Sigmoid colon (tissue), 7 donors: ENCODE measurements around the gene AGAP2. TPM values are rescaled to one million over a fixed set of nuclear protein-coding genes. Genes with fewer than 3 reads are reported as not detected.

Experiments
- DNase-seq: peaks from one replicate; pipeline ENCODE4 v3.0.0-alpha.2; 2019
- H3K27ac ChIP-seq, 4 donors: fragments of 200-600 bp; sonication (generic); one replicate each; pipeline ENCODE4 v1.5.1; 2016 to 2019; ENCODE audit warnings: mild to moderate bottlenecking in 1 of 4
- H3K27me3 ChIP-seq, 3 donors: fragments of 200-600 bp; sonication (generic); one replicate each; pipeline ENCODE4 v1.5.1; 2019; ENCODE audit warnings: mild to moderate bottlenecking in 1 of 3
- H3K36me3 ChIP-seq, 4 donors: fragments of 200-600 bp; sonication (generic); one replicate each; pipeline ENCODE4 v1.5.1; 2016 to 2019
- H3K4me1 ChIP-seq, 4 donors: fragments of 200-600 bp; sonication (generic); one replicate each; pipeline ENCODE4 v1.5.1; 2017 to 2019
- H3K4me3 ChIP-seq, 4 donors: fragments of 200-600 bp; sonication (generic); one replicate each; pipeline ENCODE4 v1.5.1; 2017 to 2019; ENCODE audit warnings: mild to moderate bottlenecking in 2 of 4, moderate library complexity in 1 of 4
- H3K9me3 ChIP-seq, 4 donors: fragments of 200-600 bp in 3 of 4; sonication (generic) in 3 of 4; one replicate each; pipeline versions ENCODE4 v1.5.1 to v1.6.1; 2013 to 2019
- CTCF ChIP-seq, 4 experiments: fragments of 450-650 bp in 3 of 4; fragments of 200-600 bp in 1 of 4; IDR thresholded peaks; one replicate each; pipeline ENCODE4 v1.5.1; 2016 to 2019; ENCODE audit warnings: antibody characterized with exemption in 4 of 4, mild to moderate bottlenecking in 3 of 4, moderate library complexity in 2 of 4
- EP300 ChIP-seq, 4 donors: sonication (generic); formaldehyde crosslinking; IDR thresholded peaks; one replicate each; pipeline ENCODE4 v1.6.1; 2017; ENCODE audit warnings: antibody characterized with exemption in 4 of 4
- POLR2A ChIP-seq, 2 donors: fragments of 450-650 bp; IDR thresholded peaks; one replicate each; pipeline ENCODE4 v1.6.1; 2016; ENCODE audit warnings: antibody characterized with exemption in 2 of 2, mild to moderate bottlenecking in 2 of 2, moderate library complexity in 2 of 2
- POLR2AphosphoS5 ChIP-seq, 4 donors: sonication (generic); formaldehyde crosslinking; IDR thresholded peaks; one replicate each; pipeline ENCODE4 v1.6.1; 2017; ENCODE audit warnings: antibody characterized with exemption in 4 of 4
- WGBS, 2 donors: extraction: QIAGEN DNeasy Blood & Tissue Kit; methylation state at CpG; one replicate each; pipeline ENCODE4 v1.1.7; 2013; 5-methylcytosine and 5-hydroxymethylcytosine counted together
- intact Hi-C: fragments of 100-400 bp; cut with DNase I; formaldehyde crosslinking; loops from one replicate; pipeline ENCODE4 v1.15.1; 2023
- polyA plus RNA-seq, 3 donors: library from polyadenylated mRNA; stranded (reverse); fragments of 200-250 nt; gene quantifications; one replicate each; pipeline ENCODE4 v1.2.3, GENCODE V29; 2013
- total RNA-seq, 4 donors: library from RNA; depleted of rRNA; stranded (reverse); fragments of >200 nt; gene quantifications; one replicate each; pipeline ENCODE4 v1.1.0, GENCODE V29; 2016
- donor health status: healthy with polysubstance abuse.
- donor health status: Bipolar disorder and iron deficiency.
- donor health status: healthy.

Gene AGAP2
- total and polyA plus RNA-seq, 7 donors, result under 0.01 to 6.4 (median 1.4) TPM

GRCh38 chr12:57674691-57675090 lies 63.9 kb downstream of the AGAP2 start:
- TF ChIP-seq POLR2AphosphoS5 (IDR thresholded peaks at IDR 0.05), result no peak
- TF ChIP-seq CTCF (IDR thresholded peaks at IDR 0.05), result no peak
- no peak for TF ChIP-seq POLR2A (IDR thresholded peaks at IDR 0.05)
- no peak for TF ChIP-seq EP300 (IDR thresholded peaks at IDR 0.05)
- H3K27me3 ChIP-seq, result no peaks in the 10 kb centered on the region
- no peak overlapping the region for H3K27ac ChIP-seq
- DNase-seq, result no peak
- no peak overlapping the region for H3K4me3 ChIP-seq
- intact Hi-C loops, result no loop called here
- H3K36me3 ChIP-seq, result no peaks in the 10 kb centered on the region
- H3K4me1 ChIP-seq, result no peaks in the 10 kb centered on the region
- 93% methylated on average over 29 of the region's 29 CpGs for WGBS, 2 donors
- no peaks in the 10 kb centered on the region for H3K9me3 ChIP-seq

Other genes with a start within 250 kb of the AGAP2 start
- 10 to 100 TPM; 30.7 to 48.5 (median 40.7) TPM for gene DDIT3, start 218.2 kb downstream of the AGAP2 start, total RNA-seq
- 10 to 100 TPM; 42.3 to 52.9 (median 46.7) TPM for gene DDIT3, start 218.2 kb downstream of the AGAP2 start, polyA plus RNA-seq
- gene MBD6, start 215.9 kb downstream of the AGAP2 start, total RNA-seq, result 10 to 100 TPM; 13.5 to 23.5 (median 16.0) TPM
- gene MBD6, start 215.9 kb downstream of the AGAP2 start, polyA plus RNA-seq, result 10 to 100 TPM; 16.2 to 52.8 (median 17.1) TPM
- gene DCTN2, start 191.6 kb downstream of the AGAP2 start, total RNA-seq, result 100 to 1,000 TPM; 118 to 194 (median 141) TPM
- gene DCTN2, start 191.6 kb downstream of the AGAP2 start, polyA plus RNA-seq, result 100 to 1,000 TPM; 141 to 204 (median 172) TPM
- gene KIF5A, start 188.7 kb downstream of the AGAP2 start, total RNA-seq, result 1 to 10 TPM; 3.6 to 8.9 (median 6.9) TPM
- gene KIF5A, start 188.7 kb downstream of the AGAP2 start, polyA plus RNA-seq, result 1 to 10 TPM in 1 of 3 donors, under 1 TPM in 2; under 0.01 to 3.5 (median 0.46) TPM
- 10 to 100 TPM; 13.3 to 22.8 (median 18.4) TPM for gene PIP4K2C, start 147.6 kb downstream of the AGAP2 start, total RNA-seq
- 10 to 100 TPM; 21.0 to 30.5 (median 28.6) TPM for gene PIP4K2C, start 147.6 kb downstream of the AGAP2 start, polyA plus RNA-seq
- gene DTX3, start 133.9 kb downstream of the AGAP2 start, total RNA-seq, result 10 to 100 TPM; 42.9 to 68.4 (median 50.7) TPM
- 10 to 100 TPM in 1 of 3 donors, 1 to 10 TPM in 2; 1.2 to 12.5 (median 8.4) TPM for gene DTX3, start 133.9 kb downstream of the AGAP2 start, polyA plus RNA-seq
- 100 to 1,000 TPM in 3 of 4 donors, 10 to 100 TPM in 1; 99.4 to 140 (median 113) TPM for gene ARHGEF25, start 127.3 kb downstream of the AGAP2 start, total RNA-seq
- gene ARHGEF25, start 127.3 kb downstream of the AGAP2 start, polyA plus RNA-seq, result 10 to 100 TPM in 2 of 3 donors, 1 to 10 TPM in 1; 5.8 to 22.8 (median 18.2) TPM
- gene B4GALNT1, start 105.5 kb downstream of the AGAP2 start, total RNA-seq, result 1 to 10 TPM in 3 of 4 donors, under 1 TPM in 1; 0.99 to 4.4 (median 3.3) TPM
- gene B4GALNT1, start 105.5 kb downstream of the AGAP2 start, polyA plus RNA-seq, result 1 to 10 TPM in 1 of 3 donors, not detected in 2; 2.7 TPM
- 100 to 1,000 TPM; 122 to 183 (median 156) TPM for gene OS9, start 44.6 kb downstream of the AGAP2 start, total RNA-seq
- 100 to 1,000 TPM in 1 of 3 donors, 10 to 100 TPM in 2; 69.1 to 243 (median 95.3) TPM for gene OS9, start 44.6 kb downstream of the AGAP2 start, polyA plus RNA-seq
- 10 to 100 TPM; 43.2 to 85.8 (median 69.3) TPM for gene TSPAN31, start 6.3 kb upstream of the AGAP2 start, total RNA-seq
- gene TSPAN31, start 6.3 kb upstream of the AGAP2 start, polyA plus RNA-seq, result 10 to 100 TPM; 12.0 to 33.8 (median 15.7) TPM
- gene CDK4, start 13.6 kb upstream of the AGAP2 start, total RNA-seq, result 100 to 1,000 TPM in 1 of 4 donors, 10 to 100 TPM in 3; 54.6 to 108 (median 82.5) TPM
- gene CDK4, start 13.6 kb upstream of the AGAP2 start, polyA plus RNA-seq, result 10 to 100 TPM; 34.9 to 89.1 (median 43.2) TPM
- gene MARCHF9, start 16.4 kb upstream of the AGAP2 start, total RNA-seq, result 10 to 100 TPM in 2 of 4 donors, 1 to 10 TPM in 2; 6.1 to 12.5 (median 9.4) TPM
- 10 to 100 TPM in 1 of 3 donors, 1 to 10 TPM in 2; 5.5 to 14.9 (median 7.8) TPM for gene MARCHF9, start 16.4 kb upstream of the AGAP2 start, polyA plus RNA-seq
- gene CYP27B1, start 28.3 kb upstream of the AGAP2 start, total RNA-seq, result under 1 TPM in 1 of 4 donors, not detected in 3; 0.28 TPM
- 1 to 10 TPM in 2 of 3 donors, not detected in 1; 1.2 to 2.0 TPM for gene CYP27B1, start 28.3 kb upstream of the AGAP2 start, polyA plus RNA-seq
- gene METTL1, start 33.4 kb upstream of the AGAP2 start, total RNA-seq, result 10 to 100 TPM in 1 of 4 donors, 1 to 10 TPM in 3; 3.8 to 12.2 (median 7.4) TPM
- gene METTL1, start 33.4 kb upstream of the AGAP2 start, polyA plus RNA-seq, result 10 to 100 TPM in 2 of 3 donors, 1 to 10 TPM in 1; 7.6 to 16.7 (median 10.2) TPM
- gene EEF1AKMT3, start 33.9 kb upstream of the AGAP2 start, total RNA-seq, result 10 to 100 TPM in 2 of 4 donors, 1 to 10 TPM in 2; 9.0 to 11.9 (median 10.6) TPM
- 1 to 10 TPM; 1.6 to 8.4 (median 2.5) TPM for gene EEF1AKMT3, start 33.9 kb upstream of the AGAP2 start, polyA plus RNA-seq
- gene TSFM, start 44.0 kb upstream of the AGAP2 start, total RNA-seq, result 10 to 100 TPM in 3 of 4 donors, 1 to 10 TPM in 1; 8.0 to 29.6 (median 25.3) TPM
- 10 to 100 TPM; 36.0 to 49.3 (median 47.9) TPM for gene TSFM, start 44.0 kb upstream of the AGAP2 start, polyA plus RNA-seq
- 10 to 100 TPM in 1 of 4 donors, 1 to 10 TPM in 3; 2.1 to 12.2 (median 5.1) TPM for gene AVIL, start 80.0 kb upstream of the AGAP2 start, total RNA-seq
- gene AVIL, start 80.0 kb upstream of the AGAP2 start, polyA plus RNA-seq, result 10 to 100 TPM in 1 of 3 donors, 1 to 10 TPM in 2; 6.2 to 11.4 (median 8.3) TPM
- gene CTDSP2, start 108.0 kb upstream of the AGAP2 start, total RNA-seq, result 100 to 1,000 TPM; 121 to 183 (median 135) TPM
- 100 to 1,000 TPM in 2 of 3 donors, 10 to 100 TPM in 1; 85.3 to 122 (median 105) TPM for gene CTDSP2, start 108.0 kb upstream of the AGAP2 start, polyA plus RNA-seq
- gene ATP23, start 202.8 kb upstream of the AGAP2 start, total RNA-seq, result 10 to 100 TPM in 3 of 4 donors, 1 to 10 TPM in 1; 5.3 to 39.0 (median 13.2) TPM
- 10 to 100 TPM; 14.8 to 43.5 (median 25.8) TPM for gene ATP23, start 202.8 kb upstream of the AGAP2 start, polyA plus RNA-seq